Hepatocyte (in vitro differentiated cells): ENCODE data around the gene KRTAP19-5.

ENCODE experiments used
- EZH2 ChIP-seq: fragments of 200-600 bp; sonication (generic); IDR thresholded peaks from 2 replicates; pipeline ENCODE4 v1.6.1; 2016; ENCODE audit warnings: antibody characterized with exemption, mild to moderate bottlenecking, borderline replicate concordance
- TF ChIP-seq, protein P1 (sequence below): fragments of 200-600 bp; sonication (generic); IDR thresholded peaks from 2 replicates; pipeline ENCODE4 v1.5.1; 2016; ENCODE audit warnings: antibody characterized with exemption, mild to moderate bottlenecking; ENCODE audit not compliant: poor library complexity

DNA sequence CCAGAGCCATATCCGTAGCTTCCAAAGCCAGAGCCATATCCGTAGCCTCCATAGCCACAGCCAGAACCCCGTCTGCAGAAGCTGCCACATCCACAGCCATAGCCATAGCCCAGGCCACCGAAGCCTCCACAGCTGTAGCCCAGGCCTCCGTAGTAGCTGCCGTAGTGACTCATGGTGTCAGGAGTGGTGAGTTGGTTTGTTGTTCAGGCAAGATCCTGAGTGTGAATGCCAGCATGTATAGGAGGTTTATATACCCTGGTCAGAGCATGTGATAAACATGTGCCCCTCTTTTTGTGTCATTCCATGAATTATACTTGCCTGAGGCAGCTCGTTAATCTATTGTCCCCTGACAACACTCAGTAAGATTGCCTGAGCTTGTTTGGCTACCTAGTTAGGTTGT is 21.8 kb downstream of the KRTAP19-5 start, which contains the start of gene KRTAP19-1:
- TF ChIP-seq, protein P1, sequence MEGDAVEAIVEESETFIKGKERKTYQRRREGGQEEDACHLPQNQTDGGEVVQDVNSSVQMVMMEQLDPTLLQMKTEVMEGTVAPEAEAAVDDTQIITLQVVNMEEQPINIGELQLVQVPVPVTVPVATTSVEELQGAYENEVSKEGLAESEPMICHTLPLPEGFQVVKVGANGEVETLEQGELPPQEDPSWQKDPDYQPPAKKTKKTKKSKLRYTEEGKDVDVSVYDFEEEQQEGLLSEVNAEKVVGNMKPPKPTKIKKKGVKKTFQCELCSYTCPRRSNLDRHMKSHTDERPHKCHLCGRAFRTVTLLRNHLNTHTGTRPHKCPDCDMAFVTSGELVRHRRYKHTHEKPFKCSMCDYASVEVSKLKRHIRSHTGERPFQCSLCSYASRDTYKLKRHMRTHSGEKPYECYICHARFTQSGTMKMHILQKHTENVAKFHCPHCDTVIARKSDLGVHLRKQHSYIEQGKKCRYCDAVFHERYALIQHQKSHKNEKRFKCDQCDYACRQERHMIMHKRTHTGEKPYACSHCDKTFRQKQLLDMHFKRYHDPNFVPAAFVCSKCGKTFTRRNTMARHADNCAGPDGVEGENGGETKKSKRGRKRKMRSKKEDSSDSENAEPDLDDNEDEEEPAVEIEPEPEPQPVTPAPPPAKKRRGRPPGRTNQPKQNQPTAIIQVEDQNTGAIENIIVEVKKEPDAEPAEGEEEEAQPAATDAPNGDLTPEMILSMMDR, result no peak
- no peak for TF ChIP-seq EZH2
